GM12878 (cell line): ENCODE measurements around the gene USH1C. TPM values are rescaled to one million over a fixed set of nuclear protein-coding genes. Genes with fewer than 3 reads are reported as not detected.

Experiments used
- ATAC-seq: fragments of 200-7000 bp; cut with Tn5 transposase; 3 replicates; pipeline ENCODE4 v1.9.1; 2020; ENCODE audit warnings: mild to moderate bottlenecking, moderate library complexity
- BruUV-seq: library from RNA; stranded (reverse); fragments of 400-500 nt; replicated peaks from 2 replicates; lab custom pipeline; 2021; lab: Mats Ljungman, UMichigan
- CTCF ChIA-PET: fragments of 300-600 bp; sonication (Branson Sonifier 250); formaldehyde crosslinking; extraction: SDS; loops from one replicate; lab custom pipeline; 2021; ENCODE audit warnings: inconsistent platforms; lab: Yijun Ruan, JAX
- POLR2A ChIA-PET: fragments of 350-600 bp; formaldehyde crosslinking; extraction: SDS; loops from one replicate; lab custom pipeline; 2021; ENCODE audit warnings: inconsistent platforms; lab: Charles Lee
- RAD21 ChIA-PET: fragments of 300-600 bp; sonication (Branson Sonifier 250); formaldehyde crosslinking; loops from one replicate; lab custom pipeline; 2023; ENCODE audit warnings: antibody characterized with exemption; ENCODE audit not compliant: unreplicated experiment; lab: Charles Lee
- SMC1A ChIA-PET: fragments of 300-600 bp; sonication (Branson Sonifier 250); formaldehyde crosslinking; loops from one replicate; lab custom pipeline; 2023; ENCODE audit not compliant: unreplicated experiment, uncharacterized antibody; lab: Charles Lee
- DNase-seq: peaks from one replicate; pipeline ENCODE4 v3.0.0-alpha.2; 2011; ENCODE audit warnings: low read depth, low spot score
- FAIRE-seq: peaks from 3 replicates; lab custom pipeline; 2011; peaks lifted over from hg19 to GRCh38; lab: Jason Lieb, UNC
- H2AFZ ChIP-seq: 2 replicates; pipeline ENCODE4 v1.6.0; 2011; ENCODE audit warnings: low read depth, low read length, control low read depth; ENCODE audit not compliant: control insufficient read depth
- H3K27ac ChIP-seq: 2 replicates; pipeline ENCODE4 v1.5.1; 2011; ENCODE audit warnings: control low read depth; ENCODE audit not compliant: control insufficient read depth, insufficient read depth
- H3K27me3 ChIP-seq, 2 experiments: replicated peaks in 1 of 2; 2 replicates each; pipeline versions ENCODE4 v1.6.0 to v1.6.1; 2011; ENCODE audit warnings: low read length in 1 of 2; ENCODE audit not compliant: control insufficient read depth in 2 of 2, insufficient read depth in 2 of 2
- H3K36me3 ChIP-seq, 2 experiments: 2 replicates each; pipeline ENCODE4 v1.5.1; 2011; ENCODE audit warnings: low read length in 1 of 2; ENCODE audit not compliant: control insufficient read depth in 2 of 2, insufficient read depth in 2 of 2
- H3K4me1 ChIP-seq: 2 replicates; pipeline ENCODE4 v1.6.1; 2011; ENCODE audit warnings: mild to moderate bottlenecking, low read length, moderate library complexity, mixed read lengths; ENCODE audit not compliant: control insufficient read depth, insufficient read depth
- H3K4me2 ChIP-seq: 2 replicates; pipeline ENCODE4 v1.6.0; 2011; ENCODE audit warnings: control low read depth; ENCODE audit not compliant: control insufficient read depth, insufficient read depth
- H3K4me3 ChIP-seq: fragments of 200-600 bp; sonication (generic); 2 replicates; pipeline ENCODE4 v1.5.1; 2016
- H3K79me2 ChIP-seq: 2 replicates; pipeline ENCODE4 v1.6.0; 2011; ENCODE audit warnings: low read length; ENCODE audit not compliant: control insufficient read depth, insufficient read depth
- H3K9ac ChIP-seq: 2 replicates; pipeline ENCODE4 v1.8.0; 2011; ENCODE audit warnings: low read length, control low read depth, mixed read lengths; ENCODE audit not compliant: control insufficient read depth, insufficient read depth
- H3K9me3 ChIP-seq: replicated peaks from 3 replicates; pipeline ENCODE4 v1.5.1; 2011; ENCODE audit warnings: mild to moderate bottlenecking, low read length; ENCODE audit not compliant: control insufficient read depth, insufficient read depth
- H4K20me1 ChIP-seq: 2 replicates; pipeline ENCODE4 v1.6.0; 2011; ENCODE audit not compliant: control insufficient read depth, insufficient read depth
- ATF2 ChIP-seq: IDR thresholded peaks from 2 replicates; pipeline ENCODE4 v1.6.1; 2012; ENCODE audit warnings: low read length, inconsistent platforms
- BHLHE40 ChIP-seq, 2 experiments: fragments of 450-650 bp in 1 of 2; IDR thresholded peaks; 2 replicates each; pipeline ENCODE4 v1.6.1; 2011 to 2017; ENCODE audit warnings: low read depth in 2 of 2, borderline replicate concordance in 1 of 2, improper control_type of control experiment in 1 of 2, low read length in 1 of 2, mild to moderate bottlenecking in 1 of 2
- EGR1 ChIP-seq, 2 experiments: IDR thresholded peaks; 1 replicate in 1 of 2; 2 replicates in 1 of 2; pipeline ENCODE4 v1.6.1; 2011 to 2012; ENCODE audit warnings: low read depth in 2 of 2, low read length in 2 of 2, borderline replicate concordance in 1 of 2, mild to moderate bottlenecking in 1 of 2, moderate library complexity in 1 of 2
- ESRRA ChIP-seq: IDR thresholded peaks from 2 replicates; pipeline ENCODE4 v1.6.1; 2012; ENCODE audit warnings: mild to moderate bottlenecking, low read length, improper control_type of control experiment
- KLF5 ChIP-seq: fragments of 450-650 bp; IDR thresholded peaks from 2 replicates; pipeline ENCODE4 v1.6.1; 2014; ENCODE audit warnings: mild to moderate bottlenecking; ENCODE audit not compliant: partially characterized antibody
- MEF2A ChIP-seq: IDR thresholded peaks from 2 replicates; pipeline ENCODE4 v1.6.1; 2011; ENCODE audit warnings: low read depth, mild to moderate bottlenecking, low read length, moderate library complexity; ENCODE audit not compliant: insufficient read depth
- MTA3 ChIP-seq: IDR thresholded peaks from 2 replicates; pipeline ENCODE4 v1.6.1; 2012; ENCODE audit warnings: low read length, inconsistent platforms, borderline replicate concordance
- NFYA ChIP-seq: IDR thresholded peaks from 2 replicates; pipeline ENCODE4 v1.6.1; 2011; ENCODE audit warnings: low read depth, mild to moderate bottlenecking, low read length, improper control_type of control experiment, borderline replicate concordance
- NKRF ChIP-seq: fragments of 450-650 bp; conservative IDR thresholded peaks from 2 replicates; pipeline ENCODE4 v1.6.1; 2017; ENCODE audit warnings: mild to moderate bottlenecking, moderate library complexity
- NR2C1 ChIP-seq: fragments of 450-650 bp; IDR thresholded peaks from 2 replicates; pipeline ENCODE4 v1.6.1; 2017; ENCODE audit warnings: antibody characterized with exemption, mild to moderate bottlenecking, moderate library complexity
- NR2F1 ChIP-seq: fragments of 450-650 bp; conservative IDR thresholded peaks from 2 replicates; pipeline ENCODE4 v1.6.1; 2017; ENCODE audit warnings: mild to moderate bottlenecking
- POU2F2 ChIP-seq: IDR thresholded peaks from 3 replicates; pipeline ENCODE4 v1.6.1; 2011; ENCODE audit warnings: low read depth, mild to moderate bottlenecking, low read length, borderline replicate concordance
- SP1 ChIP-seq: IDR thresholded peaks from one replicate; pipeline ENCODE4 v1.6.1; 2011; ENCODE audit warnings: low read depth, low read length
- SREBF2 ChIP-seq: IDR thresholded peaks from 2 replicates; pipeline ENCODE4 v1.6.1; 2012; ENCODE audit warnings: mild to moderate bottlenecking, low read length
- ZNF217 ChIP-seq: fragments of 450-650 bp; IDR thresholded peaks from 2 replicates; pipeline ENCODE4 v1.6.1; 2017; ENCODE audit warnings: antibody characterized with exemption, mild to moderate bottlenecking
- ZSCAN29 ChIP-seq: fragments of 450-650 bp; IDR thresholded peaks from 2 replicates; pipeline ENCODE4 v1.6.1; 2017; ENCODE audit warnings: mild to moderate bottlenecking, moderate library complexity
- WGBS: methylation state at CpG from one replicate; pipeline ENCODE4 v1.1.6; 2016; ENCODE audit warnings: low lambda C conversion rate; ENCODE audit not compliant: insufficient replicate concordance, insufficient coverage; ENCODE audit errors: missing lambda C conversion rate; 5-methylcytosine and 5-hydroxymethylcytosine counted together
- in situ Hi-C: fragments of 300-500 bp; cut with MboI; formaldehyde crosslinking; loops from 9 replicates; pipeline ENCODE4 v1.14.3; 2018; ENCODE audit warnings: mixed read lengths
- intact Hi-C: fragments of 100-400 bp; cut with micrococcal nuclease; formaldehyde crosslinking; loops from one replicate; pipeline ENCODE4 v1.14.2; 2022; ENCODE audit not compliant: unreplicated experiment
- polyA plus RNA-seq, 11 experiments: library from polyadenylated mRNA; depleted of rRNA in 4 of 11; unstranded in 6 of 11; stranded (reverse) in 5 of 11; fragments of >200 nt; fragmentation: Nextera tagmentation in 4 of 11; fragmentation: Illumina TruSeq in 1 of 11; extraction: Ambion mirVana in 4 of 11; extraction: Trizol in 1 of 11; gene quantifications; 1 replicate in 1 of 11; 2 replicates in 10 of 11; pipeline versions ENCODE4 v1.2.1 to v1.2.3, GENCODE V29; 2011 to 2016; ENCODE audit warnings: inconsistent platforms in 2 of 11, missing spikeins in 2 of 11, low read depth in 1 of 11
- total RNA-seq, 4 experiments: library from RNA; depleted of rRNA in 3 of 4; stranded (reverse); fragments of >200 nt in 3 of 4; fragmentation: Illumina TruSeq in 1 of 4; extraction: Trizol in 1 of 4; gene quantifications; 2 replicates each; pipeline versions ENCODE4 v1.2.1 to v1.2.3, GENCODE V29; 2013 to 2021
- TF ChIP-seq, protein P1 (sequence below): IDR thresholded peaks from 2 replicates; pipeline ENCODE4 v1.6.1; 2012; ENCODE audit warnings: low read depth, low read length, improper control_type of control experiment
- TF ChIP-seq, protein P2 (sequence below): IDR thresholded peaks from 2 replicates; pipeline ENCODE4 v1.6.1; 2011; ENCODE audit warnings: low read depth, low read length, improper control_type of control experiment, borderline replicate concordance

The USH1C gene
- total and polyA plus RNA-seq, 10 of the 15 experiments (the other 5 are each of a cell fraction or from before 2014, with no cell fraction given), result not detected

- Histone ChIP-seq H3K79me2 (no peaks in the 10 kb centered on the region), H3K36me3 (no peaks in the 10 kb centered on the region), H2AFZ (no peak overlapping the region), H3K9ac (no peak overlapping the region), H3K27me3 (no peaks in the 10 kb centered on the region; a peak in 1 of 4 replicates), H3K9me3 (no peaks in the 10 kb centered on the region; the same call in 2 of the 3 replicates), H4K20me1 (no peaks in the 10 kb centered on the region), H3K4me3 (no peak overlapping the region), H3K4me2 (no peak overlapping the region), H3K4me1 (no peaks in the 10 kb centered on the region), H3K27ac (no peak overlapping the region)
- intact Hi-C loops (no loop called here), in situ Hi-C loops (no loop called here)
- ATAC-seq (no peak), DNase-seq (no peak), FAIRE-seq (no peak)
- POLR2A ChIA-PET, result no interaction called here
- CTCF ChIA-PET, result interaction anchor here (0.7 kb wide), 1 partner anchor 16 kb away, joined by 3 read pairs; no protein-coding TSS in a partner anchor
- WGBS, result 4% methylated on average over 2 of the region's 2 CpGs
- RAD21 ChIA-PET, result no interaction called here
- no TSS peak for BruUV-seq
- TF ChIP-seq NFYA (no peak), ESRRA (no peak), NR2F1 (no peak), BHLHE40 (IDR thresholded peaks at IDR 0.05; ENCODE audit: borderline replicate concordance in 1 of 2, low read depth in 2 of 2, low read length in 1 of 2) (no peak), MTA3 (no peak), POU2F2 (no peak), ZSCAN29 (no peak), NKRF (no peak), MEF2A (no peak), SREBF2 (no peak), ZNF217 (no peak), ATF2 (no peak), KLF5 (no peak), NR2C1 (no peak), EGR1 (IDR thresholded peaks at IDR 0.05; ENCODE audit: borderline replicate concordance in 1 of 2, low read depth in 2 of 2, low read length in 2 of 2) (no peak), SP1 (no peak)
- TF ChIP-seq, protein P1, sequence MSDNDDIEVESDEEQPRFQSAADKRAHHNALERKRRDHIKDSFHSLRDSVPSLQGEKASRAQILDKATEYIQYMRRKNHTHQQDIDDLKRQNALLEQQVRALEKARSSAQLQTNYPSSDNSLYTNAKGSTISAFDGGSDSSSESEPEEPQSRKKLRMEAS, result no peak
- TF ChIP-seq, protein P2, sequence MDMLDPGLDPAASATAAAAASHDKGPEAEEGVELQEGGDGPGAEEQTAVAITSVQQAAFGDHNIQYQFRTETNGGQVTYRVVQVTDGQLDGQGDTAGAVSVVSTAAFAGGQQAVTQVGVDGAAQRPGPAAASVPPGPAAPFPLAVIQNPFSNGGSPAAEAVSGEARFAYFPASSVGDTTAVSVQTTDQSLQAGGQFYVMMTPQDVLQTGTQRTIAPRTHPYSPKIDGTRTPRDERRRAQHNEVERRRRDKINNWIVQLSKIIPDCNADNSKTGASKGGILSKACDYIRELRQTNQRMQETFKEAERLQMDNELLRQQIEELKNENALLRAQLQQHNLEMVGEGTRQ, result no peak
- SMC1A ChIA-PET, result no interaction called here
Observed at GRCh38 chr11:17443926-17444690, 100.1 kb downstream of the USH1C start.
